ENCODE data around the gene STK24.

DNA sequence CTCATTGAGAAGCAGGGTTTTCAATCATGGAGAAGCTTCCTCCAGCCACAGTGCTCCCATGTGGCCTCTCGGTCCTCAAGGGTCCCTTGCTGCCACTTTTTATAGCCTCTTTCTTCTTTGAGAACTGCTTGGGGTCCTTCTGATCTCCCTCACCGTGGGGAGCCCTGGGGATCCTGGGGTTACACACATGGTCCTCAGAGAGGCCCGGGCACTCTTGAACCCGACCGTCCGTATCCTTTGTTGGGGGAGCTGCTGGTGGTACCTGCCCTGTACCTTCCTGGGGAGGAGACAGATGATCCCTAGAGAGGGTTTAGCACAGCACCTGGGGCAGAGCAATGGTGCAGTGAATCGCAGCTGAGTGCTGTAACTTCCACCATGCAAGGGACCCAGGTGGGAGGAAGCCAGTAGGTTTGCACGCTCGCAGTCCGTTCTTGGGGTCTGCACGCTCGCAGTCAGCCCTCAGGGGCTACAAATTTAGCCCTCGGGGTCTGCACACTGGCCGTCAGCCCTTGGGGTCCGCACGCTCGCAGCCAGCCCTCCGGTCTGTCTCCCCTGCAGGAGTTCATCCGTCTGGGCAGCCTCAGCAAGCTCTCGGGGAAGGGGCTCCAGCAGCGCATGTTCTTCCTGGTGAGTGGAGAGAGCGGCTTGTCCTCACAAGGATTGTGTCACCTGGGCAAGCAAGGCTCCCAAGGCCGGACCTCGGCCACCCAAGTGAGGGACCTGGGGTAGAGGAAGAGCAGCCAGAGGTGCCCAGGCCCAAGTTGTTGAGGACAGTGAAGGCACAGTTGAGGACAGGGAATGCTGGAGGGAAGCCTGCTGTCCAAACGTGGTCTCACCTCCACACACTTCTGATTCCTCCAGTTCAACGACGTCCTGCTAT, 138.4 kb downstream of the STK24 start:
- TF ChIP-seq, protein P1, sequence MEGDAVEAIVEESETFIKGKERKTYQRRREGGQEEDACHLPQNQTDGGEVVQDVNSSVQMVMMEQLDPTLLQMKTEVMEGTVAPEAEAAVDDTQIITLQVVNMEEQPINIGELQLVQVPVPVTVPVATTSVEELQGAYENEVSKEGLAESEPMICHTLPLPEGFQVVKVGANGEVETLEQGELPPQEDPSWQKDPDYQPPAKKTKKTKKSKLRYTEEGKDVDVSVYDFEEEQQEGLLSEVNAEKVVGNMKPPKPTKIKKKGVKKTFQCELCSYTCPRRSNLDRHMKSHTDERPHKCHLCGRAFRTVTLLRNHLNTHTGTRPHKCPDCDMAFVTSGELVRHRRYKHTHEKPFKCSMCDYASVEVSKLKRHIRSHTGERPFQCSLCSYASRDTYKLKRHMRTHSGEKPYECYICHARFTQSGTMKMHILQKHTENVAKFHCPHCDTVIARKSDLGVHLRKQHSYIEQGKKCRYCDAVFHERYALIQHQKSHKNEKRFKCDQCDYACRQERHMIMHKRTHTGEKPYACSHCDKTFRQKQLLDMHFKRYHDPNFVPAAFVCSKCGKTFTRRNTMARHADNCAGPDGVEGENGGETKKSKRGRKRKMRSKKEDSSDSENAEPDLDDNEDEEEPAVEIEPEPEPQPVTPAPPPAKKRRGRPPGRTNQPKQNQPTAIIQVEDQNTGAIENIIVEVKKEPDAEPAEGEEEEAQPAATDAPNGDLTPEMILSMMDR (IDR thresholded peaks at IDR 0.05; ENCODE audit: low read depth, low read length, poor library complexity, severe bottlenecking) = no peak
- TF ChIP-seq EZH2phosphoT487 (IDR thresholded peaks at IDR 0.05; ENCODE audit: borderline replicate concordance, low read length) = no peak
